Measurements from ENCODE around the gene TMA16. TPM values are rescaled to one million over a fixed set of nuclear protein-coding genes. Genes with fewer than 3 reads are reported as not detected.

TMA16 gene
- total RNA-seq, 5 donors from 2014 or later (not counting 1 experiment from before 2014, with no cell fraction given), result 9.6 to 23.1 (median 19.7) TPM

- DNase-seq, result no peak
- Histone ChIP-seq H3K9me3 (no peaks in the 10 kb centered on the region), H3K27me3 (replicated peaks in 1 of 2; ENCODE audit: control insufficient read depth in 2 of 2, extremely low read depth in 1 of 2, insufficient read depth in 2 of 2, low read length in 1 of 2) (no peaks in the 10 kb centered on the region), H3K36me3 (ENCODE audit: control insufficient read depth in 2 of 2, extremely low read depth in 1 of 2, insufficient read depth in 1 of 2, low read length in 1 of 2) (peaks cover 3 to 34% of the 10 kb centered on the region in 2 donors), H3K27ac (ENCODE audit: low read length) (no peak overlapping the region), H3K4me3 (ENCODE audit: control insufficient read depth in 1 of 2, extremely low read depth in 1 of 2, low read length in 1 of 2) (no peak overlapping the region), H3K4me1 (ENCODE audit: control insufficient read depth in 1 of 2, extremely low read depth in 1 of 2, insufficient read depth in 2 of 2, low read length in 2 of 2) (no peaks in the 10 kb centered on the region)
- Mint-ChIP-seq H3K36me3 (peaks cover 39% of the 10 kb centered on the region), H3K27ac (no peak overlapping the region), H3K9me3 (no peaks in the 10 kb centered on the region), H3K4me3 (no peak overlapping the region), H3K27me3 (no peaks in the 10 kb centered on the region), H3K4me1 (no peaks in the 10 kb centered on the region)
- no CpG with 5 or more reads among the region's 2 CpGs for WGBS (ENCODE audit: insufficient coverage)
- CTCF ChIA-PET, result interaction anchor here in 1 of 2 donors (1.6 kb wide), 1 partner anchor 19 kb away, joined by 7 read pairs; no protein-coding TSS in a partner anchor
- no peak for ATAC-seq (replicated peaks in 1 of 4)
- POLR2A ChIA-PET, result no interaction called here
Measured at GRCh38 chr4:163527172-163527571, 32.7 kb downstream of the TMA16 start.

- no peaks in the 10 kb centered on the region for H3K9me3 Mint-ChIP-seq
- H3K4me3 Mint-ChIP-seq, result no peak overlapping the region
- POLR2A ChIA-PET, result no interaction called here
- H3K4me3 ChIP-seq (ENCODE audit: control insufficient read depth in 1 of 2, extremely low read depth in 1 of 2, low read length in 1 of 2), result no peak overlapping the region
- peaks cover 40% of the 10 kb centered on the region for H3K36me3 Mint-ChIP-seq
- H3K4me1 Mint-ChIP-seq, result no peaks in the 10 kb centered on the region
- whole genome bisulfite sequencing (ENCODE audit: insufficient coverage), result 89% methylated on average over 3 of the region's 4 CpGs
- H3K4me1 ChIP-seq (ENCODE audit: control insufficient read depth in 1 of 2, extremely low read depth in 1 of 2, insufficient read depth in 2 of 2, low read length in 2 of 2), result no peaks in the 10 kb centered on the region
- no peak overlapping the region for H3K27ac ChIP-seq (ENCODE audit: low read length)
- DNase-seq (no peak), ATAC-seq (replicated peaks in 1 of 4) (no peak)
- H3K27me3 Mint-ChIP-seq, result no peaks in the 10 kb centered on the region
- no peaks in the 10 kb centered on the region for H3K27me3 ChIP-seq (replicated peaks in 1 of 2; ENCODE audit: control insufficient read depth in 2 of 2, extremely low read depth in 1 of 2, insufficient read depth in 2 of 2, low read length in 1 of 2)
- CTCF ChIA-PET, result interaction anchor here in 1 of 2 donors (1.6 kb wide), 1 partner anchor 17 kb away, joined by 7 read pairs; no protein-coding TSS in a partner anchor
- no peaks in the 10 kb centered on the region for H3K9me3 ChIP-seq
- peaks cover 3 to 27% of the 10 kb centered on the region in 2 donors for H3K36me3 ChIP-seq (ENCODE audit: control insufficient read depth in 2 of 2, extremely low read depth in 1 of 2, insufficient read depth in 1 of 2, low read length in 1 of 2)
- H3K27ac Mint-ChIP-seq, result no peak overlapping the region
Measured at GRCh38 chr4:163528653-163529052, 34.2 kb downstream of the TMA16 start.

- Mint-ChIP-seq H3K4me1 (no peaks in the 10 kb centered on the region), H3K9me3 (no peaks in the 10 kb centered on the region), H3K36me3 (peaks cover 19% of the 10 kb centered on the region), H3K27ac (no peak overlapping the region), H3K27me3 (no peaks in the 10 kb centered on the region), H3K4me3 (no peak overlapping the region)
- POLR2A ChIA-PET, result no interaction called here
- Histone ChIP-seq H3K4me3 (ENCODE audit: control insufficient read depth in 1 of 2, extremely low read depth in 1 of 2, low read length in 1 of 2) (no peak overlapping the region), H3K4me1 (ENCODE audit: control insufficient read depth in 1 of 2, extremely low read depth in 1 of 2, insufficient read depth in 2 of 2, low read length in 2 of 2) (no peaks in the 10 kb centered on the region), H3K36me3 (ENCODE audit: control insufficient read depth in 2 of 2, extremely low read depth in 1 of 2, insufficient read depth in 1 of 2, low read length in 1 of 2) (peaks cover 0 to 3% of the 10 kb centered on the region in 2 donors), H3K27ac (ENCODE audit: low read length) (no peak overlapping the region), H3K9me3 (no peaks in the 10 kb centered on the region), H3K27me3 (replicated peaks in 1 of 2; ENCODE audit: control insufficient read depth in 2 of 2, extremely low read depth in 1 of 2, insufficient read depth in 2 of 2, low read length in 1 of 2) (no peaks in the 10 kb centered on the region)
- DNase-seq (no peak), ATAC-seq (replicated peaks in 1 of 4) (no peak)
- WGBS (ENCODE audit: insufficient coverage), result 85% methylated on average over 3 of the region's 4 CpGs
- CTCF ChIA-PET, result interaction anchor here in 1 of 2 donors (1.7 kb wide), 1 partner anchor 16 kb away, joined by 4 read pairs; no protein-coding TSS in a partner anchor
Measured at GRCh38 chr4:163534056-163534455, 39.6 kb downstream of the TMA16 start.

GRCh38 chr4:163535657-163536056, 41.2 kb downstream of the TMA16 start:
- H3K27me3 ChIP-seq (replicated peaks in 1 of 2; ENCODE audit: control insufficient read depth in 2 of 2, extremely low read depth in 1 of 2, insufficient read depth in 2 of 2, low read length in 1 of 2), result no peaks in the 10 kb centered on the region
- Mint-ChIP-seq H3K27ac (no peak overlapping the region), H3K4me3 (no peak overlapping the region), H3K27me3 (no peaks in the 10 kb centered on the region), H3K36me3 (peaks cover 12% of the 10 kb centered on the region), H3K4me1 (no peaks in the 10 kb centered on the region), H3K9me3 (no peaks in the 10 kb centered on the region)
- ATAC-seq (replicated peaks in 1 of 4) (no peak), DNase-seq (no peak)
- no peaks in the 10 kb centered on the region for H3K36me3 ChIP-seq (ENCODE audit: control insufficient read depth in 2 of 2, extremely low read depth in 1 of 2, insufficient read depth in 1 of 2, low read length in 1 of 2)
- no CpG with 5 or more reads among the region's 1 CpG for WGBS (ENCODE audit: insufficient coverage)
- no peak overlapping the region for H3K4me3 ChIP-seq (ENCODE audit: control insufficient read depth in 1 of 2, extremely low read depth in 1 of 2, low read length in 1 of 2)
- POLR2A ChIA-PET, result no interaction called here
- H3K4me1 ChIP-seq (ENCODE audit: control insufficient read depth in 1 of 2, extremely low read depth in 1 of 2, insufficient read depth in 2 of 2, low read length in 2 of 2), result no peaks in the 10 kb centered on the region
- H3K27ac ChIP-seq (ENCODE audit: low read length), result no peak overlapping the region
- H3K9me3 ChIP-seq, result no peaks in the 10 kb centered on the region
- CTCF ChIA-PET, result interaction anchor here (0.5 to 1.9 kb wide), 5 partner anchors 10 to 1383 kb away, joined by 4 to 6 read pairs (median 5); no protein-coding TSS in a partner anchor

- no peak overlapping the region for H3K4me3 Mint-ChIP-seq
- ChIA-PET POLR2A (no interaction called here), CTCF (interaction anchor here (0.5 to 1.9 kb wide), 4 partner anchors 12 to 1382 kb away, joined by 4 to 6 read pairs (median 6); no protein-coding TSS in a partner anchor)
- no peaks in the 10 kb centered on the region for H3K36me3 ChIP-seq (ENCODE audit: control insufficient read depth in 2 of 2, extremely low read depth in 1 of 2, insufficient read depth in 1 of 2, low read length in 1 of 2)
- H3K9me3 Mint-ChIP-seq, result no peaks in the 10 kb centered on the region
- H3K4me1 Mint-ChIP-seq, result no peaks in the 10 kb centered on the region
- H3K27me3 Mint-ChIP-seq, result no peaks in the 10 kb centered on the region
- peaks cover 10% of the 10 kb centered on the region for H3K36me3 Mint-ChIP-seq
- DNase-seq (no peak), ATAC-seq (replicated peaks in 1 of 4) (no peak)
- 92% methylated on average over 1 of the region's 2 CpGs for whole genome bisulfite sequencing (ENCODE audit: insufficient coverage)
- no peaks in the 10 kb centered on the region for H3K27me3 ChIP-seq (replicated peaks in 1 of 2; ENCODE audit: control insufficient read depth in 2 of 2, extremely low read depth in 1 of 2, insufficient read depth in 2 of 2, low read length in 1 of 2)
- H3K4me3 ChIP-seq (ENCODE audit: control insufficient read depth in 1 of 2, extremely low read depth in 1 of 2, low read length in 1 of 2), result no peak overlapping the region
- H3K4me1 ChIP-seq (ENCODE audit: control insufficient read depth in 1 of 2, extremely low read depth in 1 of 2, insufficient read depth in 2 of 2, low read length in 2 of 2), result no peaks in the 10 kb centered on the region
- no peak overlapping the region for H3K27ac ChIP-seq (ENCODE audit: low read length)
- H3K27ac Mint-ChIP-seq, result no peak overlapping the region
- H3K9me3 ChIP-seq, result no peaks in the 10 kb centered on the region
Measured at GRCh38 chr4:163536091-163536490, 41.6 kb downstream of the TMA16 start.

GRCh38 chr4:163537114-163537513, 42.6 kb downstream of the TMA16 start:
- Histone ChIP-seq H3K4me1 (ENCODE audit: control insufficient read depth in 1 of 2, extremely low read depth in 1 of 2, insufficient read depth in 2 of 2, low read length in 2 of 2) (no peaks in the 10 kb centered on the region), H3K4me3 (ENCODE audit: control insufficient read depth in 1 of 2, extremely low read depth in 1 of 2, low read length in 1 of 2) (no peak overlapping the region), H3K27me3 (replicated peaks in 1 of 2; ENCODE audit: control insufficient read depth in 2 of 2, extremely low read depth in 1 of 2, insufficient read depth in 2 of 2, low read length in 1 of 2) (no peaks in the 10 kb centered on the region), H3K9me3 (no peaks in the 10 kb centered on the region), H3K27ac (ENCODE audit: low read length) (no peak overlapping the region), H3K36me3 (ENCODE audit: control insufficient read depth in 2 of 2, extremely low read depth in 1 of 2, insufficient read depth in 1 of 2, low read length in 1 of 2) (no peaks in the 10 kb centered on the region)
- ChIA-PET CTCF (interaction anchor here (0.9 to 1.9 kb wide), 3 partner anchors 11 kb away, joined by 5 to 6 read pairs (median 6); no protein-coding TSS in a partner anchor), POLR2A (no interaction called here)
- DNase-seq (no peak), ATAC-seq (replicated peaks in 1 of 4) (no peak)
- H3K9me3 Mint-ChIP-seq, result no peaks in the 10 kb centered on the region
- peaks cover 3% of the 10 kb centered on the region for H3K36me3 Mint-ChIP-seq
- H3K4me1 Mint-ChIP-seq, result no peaks in the 10 kb centered on the region
- no peak overlapping the region for H3K4me3 Mint-ChIP-seq
- no peaks in the 10 kb centered on the region for H3K27me3 Mint-ChIP-seq
- WGBS (ENCODE audit: insufficient coverage), result no CpG with 5 or more reads among the region's 3 CpGs
- no peak overlapping the region for H3K27ac Mint-ChIP-seq
